Activated T-helper 1 cell treated with anti-CD3 and anti-CD28 coated beads, Interleukin-12 subunit alpha, Interleukin-12 subunit beta, Interleukin-2, Interleukin-4 antibody, amounts not matched to agents 30 ng/mL and 10 ng/mL and 1 ng/mL, durations not matched to agents 14 hours and 24 hours and 36 hours (primary cell): Measurements from ENCODE around the gene IQSEC2. TPM values are rescaled to one million over a fixed set of nuclear protein-coding genes. Genes with fewer than 3 reads are reported as not detected.

Experiments
- DNase-seq: peaks from one replicate; pipeline ENCODE4 v3.0.0; 2021; ENCODE audit warnings: low spot score
- H3K27ac Mint-ChIP-seq: one replicate; pipeline ENCODE4 v1.8.0; 2021; ENCODE audit warnings: mild to moderate bottlenecking, mixed read lengths
- H3K27me3 Mint-ChIP-seq: one replicate; pipeline ENCODE4 v1.8.0; 2022; ENCODE audit warnings: mild to moderate bottlenecking, moderate library complexity, mixed read lengths; ENCODE audit not compliant: insufficient read depth
- H3K36me3 Mint-ChIP-seq: one replicate; pipeline ENCODE4 v1.8.0; 2021; ENCODE audit warnings: low read depth, mixed read lengths
- H3K4me1 Mint-ChIP-seq: one replicate; pipeline ENCODE4 v1.8.0; 2021; ENCODE audit warnings: low read depth, mixed read lengths
- H3K4me3 Mint-ChIP-seq: one replicate; pipeline ENCODE4 v1.8.0; 2021; ENCODE audit warnings: mild to moderate bottlenecking, moderate library complexity, mixed read lengths
- H3K9me3 Mint-ChIP-seq: one replicate; pipeline ENCODE4 v1.8.0; 2021; ENCODE audit warnings: mixed read lengths
- intact Hi-C: fragments of 100-400 bp; cut with micrococcal nuclease; formaldehyde crosslinking; loops from one replicate; pipeline ENCODE4 v1.15.1; 2024
- total RNA-seq: library from RNA; stranded (reverse); gene quantifications from 2 replicates; pipeline ENCODE4 v1.2.3, GENCODE V29; 2022

Gene IQSEC2
- total RNA-seq, 1 donor from 2014 or later: 0.26 TPM

GRCh38 chrX:53242310-53242709 is 39.1 kb downstream of the IQSEC2 start:
- Mint-ChIP-seq H3K27me3 (peaks cover 3% of the 10 kb centered on the region), H3K36me3 (no peaks in the 10 kb centered on the region), H3K4me3 (no peak overlapping the region), H3K9me3 (no peaks in the 10 kb centered on the region), H3K4me1 (no peaks in the 10 kb centered on the region), H3K27ac (no peak overlapping the region)
- intact Hi-C loops: no loop called here
- DNase-seq: no peak

GRCh38 chrX:53241558-53241957 is 39.8 kb downstream of the IQSEC2 start:
- Mint-ChIP-seq H3K4me1 (no peaks in the 10 kb centered on the region), H3K27ac (no peak overlapping the region), H3K4me3 (no peak overlapping the region), H3K36me3 (no peaks in the 10 kb centered on the region), H3K27me3 (peaks cover 3% of the 10 kb centered on the region), H3K9me3 (no peaks in the 10 kb centered on the region)
- no peak for DNase-seq
- intact Hi-C loops: no loop called here

- H3K27ac Mint-ChIP-seq: no peak overlapping the region
- no peak for DNase-seq
- intact Hi-C loops: no loop called here
These were observed 41.9 kb downstream of the IQSEC2 start for GRCh38 chrX:53239474-53239873.

GRCh38 chrX:53237056-53237455 is 44.3 kb downstream of the IQSEC2 start:
- Mint-ChIP-seq H3K36me3 (no peaks in the 10 kb centered on the region), H3K4me3 (no peak overlapping the region), H3K27me3 (no peaks in the 10 kb centered on the region), H3K9me3 (no peaks in the 10 kb centered on the region), H3K27ac (no peak overlapping the region), H3K4me1 (no peaks in the 10 kb centered on the region)
- no peak for DNase-seq
- intact Hi-C loops: no loop called here

More at GRCh38 chrX:53239474-53239873, 41.9 kb downstream of the IQSEC2 start:
- Mint-ChIP-seq H3K4me3 (no peak overlapping the region), H3K4me1 (no peaks in the 10 kb centered on the region), H3K9me3 (no peaks in the 10 kb centered on the region), H3K27me3 (no peaks in the 10 kb centered on the region), H3K36me3 (no peaks in the 10 kb centered on the region)

- DNase-seq: no peak
- no peaks in the 10 kb centered on the region for H3K4me1 Mint-ChIP-seq
- no peak overlapping the region for H3K4me3 Mint-ChIP-seq
- H3K9me3 Mint-ChIP-seq: no peaks in the 10 kb centered on the region
- H3K27me3 Mint-ChIP-seq: no peaks in the 10 kb centered on the region
- intact Hi-C loops: no loop called here
- no peaks in the 10 kb centered on the region for H3K36me3 Mint-ChIP-seq
- no peak overlapping the region for H3K27ac Mint-ChIP-seq
These were observed 45.2 kb downstream of the IQSEC2 start for GRCh38 chrX:53236025-53236679.

- H3K36me3 Mint-ChIP-seq: no peaks in the 10 kb centered on the region
- H3K27me3 Mint-ChIP-seq: no peaks in the 10 kb centered on the region
- intact Hi-C loops: no loop called here
These were observed 45.8 kb downstream of the IQSEC2 start for GRCh38 chrX:53235566-53235965.

GRCh38 chrX:53234484-53234883 is 46.9 kb downstream of the IQSEC2 start:
- no peak overlapping the region for H3K27ac Mint-ChIP-seq
- H3K27me3 Mint-ChIP-seq: no peaks in the 10 kb centered on the region
- intact Hi-C loops: no loop called here
- no peaks in the 10 kb centered on the region for H3K4me1 Mint-ChIP-seq
- no peaks in the 10 kb centered on the region for H3K9me3 Mint-ChIP-seq
- H3K4me3 Mint-ChIP-seq: no peak overlapping the region
- no peak for DNase-seq
- no peaks in the 10 kb centered on the region for H3K36me3 Mint-ChIP-seq

More at GRCh38 chrX:53235566-53235965, 45.8 kb downstream of the IQSEC2 start:
- H3K9me3 Mint-ChIP-seq: no peaks in the 10 kb centered on the region
- no peak for DNase-seq
- no peak overlapping the region for H3K27ac Mint-ChIP-seq
- no peak overlapping the region for H3K4me3 Mint-ChIP-seq
- no peaks in the 10 kb centered on the region for H3K4me1 Mint-ChIP-seq

GRCh38 chrX:53233536-53233935 is 47.8 kb downstream of the IQSEC2 start:
- no peak for DNase-seq
- no peak overlapping the region for H3K27ac Mint-ChIP-seq
- H3K4me1 Mint-ChIP-seq: no peaks in the 10 kb centered on the region
- no peaks in the 10 kb centered on the region for H3K27me3 Mint-ChIP-seq
- H3K4me3 Mint-ChIP-seq: no peak overlapping the region
- H3K9me3 Mint-ChIP-seq: no peaks in the 10 kb centered on the region
- H3K36me3 Mint-ChIP-seq: no peaks in the 10 kb centered on the region
- intact Hi-C loops: no loop called here

- H3K36me3 Mint-ChIP-seq: no peaks in the 10 kb centered on the region
- DNase-seq: no peak
- H3K27ac Mint-ChIP-seq: no peak overlapping the region
- peaks cover 20% of the 10 kb centered on the region for H3K4me1 Mint-ChIP-seq
- no peaks in the 10 kb centered on the region for H3K9me3 Mint-ChIP-seq
- H3K4me3 Mint-ChIP-seq: no peak overlapping the region
- H3K27me3 Mint-ChIP-seq: no peaks in the 10 kb centered on the region
- intact Hi-C loops: no loop called here
These were observed 51.3 kb downstream of the IQSEC2 start for GRCh38 chrX:53230116-53230515.

- intact Hi-C loops: loop anchor here (5.0 to 10.0 kb wide), 4 partner anchors 215 to 1308 kb away; partner anchors contain the start of gene GNL3L
- H3K9me3 Mint-ChIP-seq: no peaks in the 10 kb centered on the region
- peaks cover 15% of the 10 kb centered on the region for H3K36me3 Mint-ChIP-seq
These were observed 54.1 kb downstream of the IQSEC2 start for GRCh38 chrX:53227224-53227765.

GRCh38 chrX:53224860-53225797 is 56.3 kb downstream of the IQSEC2 start, which contains the start of gene KDM5C:
Gene KDM5C (minus strand): TSS chrX:53225207. CDS start chrX:53224889, 318 bp downstream.
- no peaks in the 10 kb centered on the region for H3K9me3 Mint-ChIP-seq
- H3K27me3 Mint-ChIP-seq: no peaks in the 10 kb centered on the region
- intact Hi-C loops: loop anchor here (1.0 to 10.0 kb wide), 8 partner anchors 38 to 1310 kb away; partner anchors contain the start of genes GNL3L, KANTR, RIBC1 and SMC1A
- H3K4me3 Mint-ChIP-seq: peak within 1 kb of the TSS; percentile 97
- peaks cover 50% of the 10 kb centered on the region for H3K4me1 Mint-ChIP-seq
- H3K27ac Mint-ChIP-seq: peak within 1 kb of the TSS; percentile 98
- peaks cover 19% of the 10 kb centered on the region for H3K36me3 Mint-ChIP-seq
- peak; percentile 80 for DNase-seq

More at GRCh38 chrX:53227224-53227765, 54.1 kb downstream of the IQSEC2 start:
- DNase-seq: no peak
- H3K27me3 Mint-ChIP-seq: no peaks in the 10 kb centered on the region
- H3K27ac Mint-ChIP-seq: no peak overlapping the region
- H3K4me3 Mint-ChIP-seq: no peak overlapping the region
- peaks cover 38% of the 10 kb centered on the region for H3K4me1 Mint-ChIP-seq

GRCh38 chrX:53223955-53224859 is 57.2 kb downstream of the IQSEC2 start:
- no peaks in the 10 kb centered on the region for H3K9me3 Mint-ChIP-seq
- peak overlapping the region; percentile 98 for H3K27ac Mint-ChIP-seq
- DNase-seq: peak; percentile 2
- H3K27me3 Mint-ChIP-seq: no peaks in the 10 kb centered on the region
- H3K36me3 Mint-ChIP-seq: peaks cover 21% of the 10 kb centered on the region
- H3K4me3 Mint-ChIP-seq: peak overlapping the region; percentile 97
- intact Hi-C loops: loop anchor here (2.0 to 10.0 kb wide), 3 partner anchors 39 to 1311 kb away; partner anchors contain the start of gene GNL3L
- H3K4me1 Mint-ChIP-seq: peaks cover 50% of the 10 kb centered on the region
